Measurements from ENCODE around the gene VIT.

The VIT gene

DNA sequence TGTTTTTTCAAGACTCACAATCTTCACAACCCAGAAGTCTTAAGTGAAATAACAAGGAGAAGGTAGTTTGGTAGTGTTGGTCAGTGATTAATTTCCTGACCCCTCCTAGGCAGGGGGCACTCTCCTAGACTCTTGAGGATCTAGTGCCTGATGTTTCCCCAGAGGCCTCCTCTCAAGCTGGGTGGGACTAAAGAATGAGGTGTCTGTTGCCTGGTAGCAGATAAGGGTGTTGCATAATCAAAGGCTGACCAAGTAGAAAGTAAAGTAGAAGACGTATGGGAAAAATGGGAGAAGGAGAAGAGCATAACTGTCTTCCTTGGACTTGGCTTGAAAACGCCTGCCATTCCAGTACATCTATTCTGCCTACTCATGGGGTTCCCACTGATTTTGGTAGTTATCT, 37.8 kb downstream of the VIT start:
- ChIA-PET POLR2A (no interaction called here), CTCF (no interaction called here)
- TF ChIP-seq, protein P1, sequence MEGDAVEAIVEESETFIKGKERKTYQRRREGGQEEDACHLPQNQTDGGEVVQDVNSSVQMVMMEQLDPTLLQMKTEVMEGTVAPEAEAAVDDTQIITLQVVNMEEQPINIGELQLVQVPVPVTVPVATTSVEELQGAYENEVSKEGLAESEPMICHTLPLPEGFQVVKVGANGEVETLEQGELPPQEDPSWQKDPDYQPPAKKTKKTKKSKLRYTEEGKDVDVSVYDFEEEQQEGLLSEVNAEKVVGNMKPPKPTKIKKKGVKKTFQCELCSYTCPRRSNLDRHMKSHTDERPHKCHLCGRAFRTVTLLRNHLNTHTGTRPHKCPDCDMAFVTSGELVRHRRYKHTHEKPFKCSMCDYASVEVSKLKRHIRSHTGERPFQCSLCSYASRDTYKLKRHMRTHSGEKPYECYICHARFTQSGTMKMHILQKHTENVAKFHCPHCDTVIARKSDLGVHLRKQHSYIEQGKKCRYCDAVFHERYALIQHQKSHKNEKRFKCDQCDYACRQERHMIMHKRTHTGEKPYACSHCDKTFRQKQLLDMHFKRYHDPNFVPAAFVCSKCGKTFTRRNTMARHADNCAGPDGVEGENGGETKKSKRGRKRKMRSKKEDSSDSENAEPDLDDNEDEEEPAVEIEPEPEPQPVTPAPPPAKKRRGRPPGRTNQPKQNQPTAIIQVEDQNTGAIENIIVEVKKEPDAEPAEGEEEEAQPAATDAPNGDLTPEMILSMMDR (IDR thresholded peaks at IDR 0.05; ENCODE audit: insufficient read depth, low read length, missing control alignments): no peak
- no peak overlapping the region for H3K4me3 ChIP-seq (ENCODE audit: low read depth, low read length)
- no peak for DNase-seq (ENCODE audit: low read depth, low spot score)

DNA sequence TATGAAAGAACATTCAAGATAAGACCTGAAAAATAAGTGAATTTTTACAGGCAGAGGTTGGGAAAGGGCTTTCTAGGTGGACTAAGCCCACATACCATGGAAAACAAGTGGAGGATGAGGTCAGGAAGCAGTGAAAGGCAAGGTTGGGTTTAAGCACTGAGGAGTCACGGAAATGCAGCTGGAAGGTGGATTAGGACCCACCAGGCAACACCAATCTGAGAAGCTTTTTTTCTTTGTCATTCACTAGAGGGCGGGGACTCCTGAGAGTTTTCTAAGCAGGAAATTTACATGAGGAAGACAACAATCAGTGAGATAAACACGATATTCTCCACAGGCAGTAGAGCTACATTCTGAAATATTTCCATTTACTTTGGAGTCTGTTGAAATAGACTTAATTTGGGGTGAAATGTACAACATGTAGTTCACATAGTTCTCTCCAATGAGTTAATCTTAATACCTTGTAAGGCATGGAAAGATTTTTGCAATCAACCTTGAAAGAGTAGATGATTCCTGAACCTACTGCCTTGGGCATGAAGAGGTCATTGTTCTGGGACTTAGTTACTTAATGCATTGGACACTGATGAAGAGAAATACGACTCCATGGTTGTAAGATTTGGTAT, 40.7 kb downstream of the VIT start:
- TF ChIP-seq, protein P1 (IDR thresholded peaks at IDR 0.05; ENCODE audit: insufficient read depth, low read length, missing control alignments): no peak
- H3K4me3 ChIP-seq (ENCODE audit: low read depth, low read length): no peak overlapping the region
- no peak for DNase-seq (ENCODE audit: low read depth, low spot score)
- ChIA-PET CTCF (no interaction called here), POLR2A (no interaction called here)

DNA sequence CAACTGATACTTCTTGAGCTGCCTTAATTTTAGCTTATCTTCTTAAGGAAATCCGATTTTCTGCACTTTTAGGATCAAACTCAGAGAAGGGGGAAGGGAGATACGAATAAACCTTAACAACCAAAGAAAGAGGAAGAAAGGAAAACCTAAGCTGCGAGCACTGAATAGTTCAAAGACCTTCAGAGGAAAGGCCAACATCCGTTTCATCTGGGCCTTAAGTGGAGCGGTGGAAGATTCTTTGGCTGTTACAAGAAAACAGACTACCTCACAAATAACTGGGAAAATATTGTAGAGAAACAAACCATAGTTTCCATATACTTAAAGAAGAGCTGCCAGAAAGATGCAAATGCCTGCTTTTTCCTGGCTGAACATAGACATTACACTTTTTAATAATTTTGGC, 43.6 kb downstream of the VIT start:
- ChIA-PET CTCF (no interaction called here), POLR2A (no interaction called here)
- TF ChIP-seq, protein P1 (IDR thresholded peaks at IDR 0.05; ENCODE audit: insufficient read depth, low read length, missing control alignments): no peak
- H3K4me3 ChIP-seq (ENCODE audit: low read depth, low read length): no peak overlapping the region
- DNase-seq (ENCODE audit: low read depth, low spot score): no peak

GRCh38 chr2:36741188-36741837, 44.8 kb downstream of the VIT start:
- CTCF ChIA-PET: interaction anchor here (1.9 kb wide), 1 partner anchor 44 kb away, joined by 5 read pairs; no protein-coding TSS in a partner anchor
- TF ChIP-seq, protein P1 (IDR thresholded peaks at IDR 0.05; ENCODE audit: insufficient read depth, low read length, missing control alignments): no peak
- no peak overlapping the region for H3K4me3 ChIP-seq (ENCODE audit: low read depth, low read length)
- POLR2A ChIA-PET: no interaction called here
- no peak for DNase-seq (ENCODE audit: low read depth, low spot score)

DNA sequence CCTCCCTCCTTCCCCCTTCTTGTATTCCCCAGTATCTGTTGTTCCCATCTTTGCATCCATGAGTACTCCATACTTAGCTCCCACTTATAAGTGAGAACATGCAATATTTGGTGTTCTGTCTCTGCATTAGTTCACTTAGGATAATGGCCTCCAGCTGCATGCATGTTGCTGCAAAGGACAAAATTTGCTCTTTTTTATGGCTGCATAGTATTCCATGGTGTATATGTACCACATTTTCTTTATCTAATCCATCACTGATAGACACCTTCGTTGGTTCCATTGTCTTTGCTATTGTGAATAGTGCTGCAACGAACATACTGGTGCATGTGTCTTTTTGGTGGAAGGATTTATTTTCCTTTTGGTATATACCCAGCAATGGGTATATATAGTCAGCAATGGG, 47.4 kb downstream of the VIT start:
- TF ChIP-seq, protein P1 (IDR thresholded peaks at IDR 0.05; ENCODE audit: insufficient read depth, low read length, missing control alignments): no peak
- CTCF ChIA-PET: no interaction called here
- POLR2A ChIA-PET: no interaction called here
- no peak for DNase-seq (ENCODE audit: low read depth, low spot score)
- no peak overlapping the region for H3K4me3 ChIP-seq (ENCODE audit: low read depth, low read length)

- ChIA-PET POLR2A (no interaction called here), CTCF (no interaction called here)
- no peak for DNase-seq (ENCODE audit: low read depth, low spot score)
- no peak overlapping the region for H3K4me3 ChIP-seq (ENCODE audit: low read depth, low read length)
- TF ChIP-seq, protein P1 (IDR thresholded peaks at IDR 0.05; ENCODE audit: insufficient read depth, low read length, missing control alignments): no peak
Observed at GRCh38 chr2:36748166-36748565, 51.7 kb downstream of the VIT start.

Data from AG04449 (cell line).